HCT116 (cell line): ENCODE measurements around the gene CIRBP. TPM values are rescaled to one million over a fixed set of nuclear protein-coding genes. Genes with fewer than 3 reads are reported as not detected.

Experiments
- ATAC-seq: fragments of 200-7000 bp; cut with Tn5 transposase; 2 replicates; pipeline ENCODE4 v1.9.1; 2020; ENCODE audit warnings: mild to moderate bottlenecking, moderate library complexity
- BruUV-seq: library from RNA; stranded (reverse); fragments of 400-500 nt; replicated peaks from 2 replicates; lab custom pipeline; 2021; lab: Mats Ljungman, UMichigan
- CTCF ChIA-PET: fragments of 300-600 bp; sonication (Branson Sonifier 250); formaldehyde crosslinking; loops from one replicate; lab custom pipeline; 2021; ENCODE audit warnings: antibody characterized with exemption; lab: Charles Lee
- POLR2A ChIA-PET: fragments of 300-600, 350-600 bp; sonication (Branson Sonifier 250); formaldehyde crosslinking; loops from one replicate; lab custom pipeline; 2021; ENCODE audit warnings: antibody characterized with exemption; lab: Charles Lee
- RAD21 ChIA-PET, 2 experiments: fragments of 300-600 bp; sonication (Branson Sonifier 250); formaldehyde crosslinking; loops; one replicate each; lab custom pipeline; 2023; ENCODE audit warnings: low total read pairs in 2 of 2; ENCODE audit not compliant: uncharacterized antibody in 2 of 2, unreplicated experiment in 2 of 2, low non-redundant PET in 1 of 2; lab: Charles Lee
- DNase-seq: peaks from one replicate; pipeline ENCODE4 v3.0.0-alpha.2; 2010; ENCODE audit warnings: low read depth, low spot score
- H2AFZ ChIP-seq: fragments of 200-600 bp; shearing (Covaris generic), sonication (generic); 2 replicates; pipeline ENCODE4 v1.6.1; 2017; ENCODE audit warnings: low read depth, mixed run types, mixed read lengths, antibody characterized with exemption, low read length; ENCODE audit not compliant: poor library complexity, severe bottlenecking
- H3K27ac ChIP-seq: 2 replicates; pipeline ENCODE4 v1.5.1; 2012; ENCODE audit warnings: low read depth, low read length
- H3K27me3 ChIP-seq: fragments of 200-600 bp; sonication (generic); 2 replicates; pipeline ENCODE4 v1.6.1; 2016; ENCODE audit warnings: mixed run types, low read length, mixed read lengths; ENCODE audit not compliant: insufficient read depth
- H3K36me3 ChIP-seq, 2 experiments: fragments of 200-500 bp in 1 of 2; fragments of 200-600 bp in 1 of 2; sonication (Bioruptor generic) in 1 of 2; sonication (generic) in 1 of 2; 2 replicates each; pipeline versions ENCODE4 v1.5.1 to v1.6.1; 2014 to 2016; ENCODE audit warnings: low read length in 2 of 2, inconsistent platforms in 1 of 2, mixed read lengths in 1 of 2, mixed run types in 1 of 2; ENCODE audit not compliant: insufficient read depth in 2 of 2, control insufficient read depth in 1 of 2
- H3K4me1 ChIP-seq, 2 experiments: fragments of 200-600 bp in 1 of 2; sonication (generic) in 1 of 2; 2 replicates each; pipeline versions ENCODE4 v1.5.1 to v1.6.1; 2012 to 2017; ENCODE audit warnings: low read length in 2 of 2, inconsistent platforms in 1 of 2, mild to moderate bottlenecking in 1 of 2, mixed read lengths in 1 of 2, mixed run types in 1 of 2, moderate library complexity in 1 of 2; ENCODE audit not compliant: insufficient read depth in 2 of 2, control insufficient read depth in 1 of 2
- H3K4me2 ChIP-seq: fragments of 200-600 bp; sonication (generic); 2 replicates; pipeline ENCODE4 v1.6.1; 2017; ENCODE audit warnings: mixed run types, low read length, mixed read lengths
- H3K4me3 ChIP-seq, 2 experiments: fragments of 200-600 bp in 1 of 2; sonication (generic) in 1 of 2; replicated peaks in 1 of 2; 2 replicates each; pipeline ENCODE4 v1.5.1; 2011 to 2016; ENCODE audit warnings: low read length in 2 of 2, control low read depth in 1 of 2, low read depth in 1 of 2, mild to moderate bottlenecking in 1 of 2, mixed read lengths in 1 of 2, mixed run types in 1 of 2
- H3K79me2 ChIP-seq: fragments of 200-600 bp; sonication (generic); 2 replicates; pipeline ENCODE4 v1.6.1; 2017; ENCODE audit warnings: mild to moderate bottlenecking, mixed run types, low read length, moderate library complexity, mixed read lengths; ENCODE audit not compliant: insufficient read depth
- H3K9ac ChIP-seq: fragments of 200-600 bp; sonication (generic); 2 replicates; pipeline ENCODE4 v1.6.1; 2016; ENCODE audit warnings: low read length, mixed read lengths
- H3K9me2 ChIP-seq: fragments of 200-600 bp; sonication (generic), shearing (Covaris generic); 2 replicates; pipeline ENCODE4 v1.6.1; 2017; ENCODE audit warnings: mixed run types, mild to moderate bottlenecking, moderate library complexity; ENCODE audit not compliant: insufficient read depth
- H3K9me3 ChIP-seq, 2 experiments: fragments of 200-500 bp in 1 of 2; fragments of 200-600 bp in 1 of 2; sonication (Bioruptor generic) in 1 of 2; sonication (generic) in 1 of 2; 2 replicates each; pipeline ENCODE4 v1.6.1; 2014 to 2017; ENCODE audit warnings: low read length in 2 of 2, mixed read lengths in 2 of 2, inconsistent platforms in 1 of 2, low read depth in 1 of 2, mild to moderate bottlenecking in 1 of 2, mixed run types in 1 of 2, moderate library complexity in 1 of 2; ENCODE audit not compliant: control insufficient read depth in 1 of 2, insufficient read depth in 1 of 2
- H4K20me1 ChIP-seq: fragments of 200-600 bp; sonication (generic), shearing (Covaris generic); 2 replicates; pipeline ENCODE4 v1.6.1; 2017; ENCODE audit warnings: mixed run types, mild to moderate bottlenecking, moderate library complexity; ENCODE audit not compliant: insufficient read depth
- ATF3 ChIP-seq: IDR thresholded peaks from 2 replicates; pipeline ENCODE4 v1.6.1; 2012
- FOSL1 ChIP-seq: IDR thresholded peaks from 2 replicates; pipeline ENCODE4 v1.6.1; 2012; ENCODE audit warnings: low read depth
- MAX ChIP-seq: IDR thresholded peaks from 2 replicates; pipeline ENCODE4 v1.6.1; 2012
- SP1 ChIP-seq: IDR thresholded peaks from 2 replicates; pipeline ENCODE4 v1.6.1; 2012; ENCODE audit warnings: low read depth
- intact Hi-C: fragments of 100-400 bp; cut with micrococcal nuclease; formaldehyde crosslinking; loops from 2 replicates; pipeline ENCODE4 v1.10.0; 2022
- total RNA-seq: library from RNA; stranded (reverse); gene quantifications from one replicate; pipeline ENCODE4 v1.2.1, GENCODE V29; 2021; ENCODE audit not compliant: unreplicated experiment

CIRBP gene
- total RNA-seq, 1 experiment from 2014 or later, result 276 TPM

GRCh38 chr19:1312767-1313694 lies 43.9 kb downstream of the CIRBP start:
- POLR2A ChIA-PET, result interaction anchor here (2.2 kb wide), 1 partner anchor 44 kb away, joined by 11 read pairs; the partner anchor contains the start of gene CIRBP
- intact Hi-C loops, result no loop called here
- BruUV-seq, result no TSS peak

More at GRCh38 chr19:1312767-1313694, 43.9 kb downstream of the CIRBP start:
- ATAC-seq (peak; percentile 70), DNase-seq (peak; percentile 23)
- Histone ChIP-seq H4K20me1 (no peaks in the 10 kb centered on the region), H3K9ac (peak overlapping the region; percentile 36; the same call in 1 of the 2 replicates), H3K4me2 (peak overlapping the region; percentile 73), H3K27me3 (0 out of 2 replicates have a peak, but pooled peaks cover 4% of the 10 kb centered on the region), H3K79me2 (no peaks in the 10 kb centered on the region), H3K9me3 (no peaks in the 10 kb centered on the region), H3K4me1 (peaks cover 12 to 38% of the 10 kb centered on the region in 2 experiments), H3K9me2 (no peaks in the 10 kb centered on the region), H3K4me3 (peak overlapping the region in 1 of 2 experiments; percentile 30; a peak in 2 of 4 replicates), H2AFZ (no peak overlapping the region), H3K27ac (0 out of 2 replicates have a peak overlapping the region, but pooled peaks have one; percentile 13), H3K36me3 (no peaks in the 10 kb centered on the region)
- ChIA-PET CTCF (interaction anchor here (0.7 to 1.7 kb wide), 4 partner anchors 12 to 69 kb away, joined by 3 to 4 read pairs (median 4); no protein-coding TSS in a partner anchor), RAD21 (interaction anchor here in 1 of 2 experiments (0.8 kb wide), 1 partner anchor 33 kb away, joined by 3 read pairs; no protein-coding TSS in a partner anchor)
- TF ChIP-seq FOSL1, result no peak; the same call in 1 of the 2 replicates
- no peak for TF ChIP-seq MAX
- TF ChIP-seq SP1, result no peak
- TF ChIP-seq ATF3, result no peak
